Fibroblast of villous mesenchyme (primary cell): ENCODE results near the gene INPP5A. TPM values are rescaled to one million over a fixed set of nuclear protein-coding genes. Genes with fewer than 3 reads are reported as not detected.

ENCODE experiments used
- DNase-seq: peaks from one replicate; pipeline ENCODE4 v3.0.0-alpha.2; 2010; ENCODE audit warnings: low read depth
- H3K4me3 ChIP-seq: 2 replicates; pipeline ENCODE4 v1.5.1; 2011; ENCODE audit warnings: low read depth, mild to moderate bottlenecking, low read length
- total RNA-seq: library from RNA; depleted of rRNA; stranded (reverse); fragments of >200 nt; gene quantifications from 2 replicates; pipeline ENCODE4 v1.2.3, GENCODE V29; 2012
- TF ChIP-seq, protein P1 (sequence below): IDR thresholded peaks from 2 replicates; pipeline ENCODE4 v1.5.1; 2012; ENCODE audit warnings: low read depth, mild to moderate bottlenecking, low read length; ENCODE audit not compliant: insufficient read depth

INPP5A gene
- total RNA-seq, 1 donor = 33.2 TPM

DNA sequence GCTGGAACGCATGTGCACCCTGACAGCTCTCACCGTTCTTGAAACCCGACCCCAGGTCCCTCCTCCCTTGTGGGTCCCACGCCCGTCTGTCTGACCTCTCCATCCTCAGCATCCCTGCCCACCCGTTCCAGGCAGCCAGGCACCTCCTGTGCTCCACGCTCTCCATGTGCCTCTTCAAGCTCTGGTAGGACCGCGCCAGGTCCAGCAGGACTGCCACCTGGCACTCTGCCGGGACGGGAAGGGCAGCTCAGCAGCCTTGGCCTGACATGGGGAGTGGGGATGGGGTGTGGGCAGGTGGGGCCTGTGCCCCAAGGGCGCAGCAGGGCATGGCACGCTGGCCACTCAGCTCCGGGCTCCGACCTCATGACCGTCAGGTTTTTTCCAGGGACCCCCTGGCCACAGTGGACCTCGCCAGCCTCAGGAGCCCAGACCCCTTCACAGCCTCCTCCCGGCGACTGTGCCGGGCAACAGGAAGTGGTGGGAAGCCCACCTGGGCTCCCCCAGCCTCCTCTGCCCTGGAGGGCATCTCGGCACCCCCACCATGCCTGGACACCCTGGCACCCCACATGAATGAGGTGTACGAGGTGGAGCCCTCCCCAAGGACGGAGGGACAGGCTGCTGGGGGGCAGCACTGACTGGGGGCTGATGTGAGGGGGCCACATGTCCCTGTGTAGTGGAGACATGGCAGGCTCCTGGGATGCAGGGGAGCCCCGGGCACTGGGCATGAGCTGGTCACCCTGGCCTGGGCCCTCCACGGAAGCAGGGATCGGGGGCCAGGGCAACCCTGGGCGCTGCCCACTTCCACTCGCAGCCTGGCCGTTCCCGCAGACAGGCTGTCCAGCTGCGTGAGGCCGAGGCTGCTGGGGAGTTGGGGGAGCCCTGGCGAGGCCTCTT lies 273.5 kb downstream of the INPP5A start:
- no peak for DNase-seq
- TF ChIP-seq, protein P1, sequence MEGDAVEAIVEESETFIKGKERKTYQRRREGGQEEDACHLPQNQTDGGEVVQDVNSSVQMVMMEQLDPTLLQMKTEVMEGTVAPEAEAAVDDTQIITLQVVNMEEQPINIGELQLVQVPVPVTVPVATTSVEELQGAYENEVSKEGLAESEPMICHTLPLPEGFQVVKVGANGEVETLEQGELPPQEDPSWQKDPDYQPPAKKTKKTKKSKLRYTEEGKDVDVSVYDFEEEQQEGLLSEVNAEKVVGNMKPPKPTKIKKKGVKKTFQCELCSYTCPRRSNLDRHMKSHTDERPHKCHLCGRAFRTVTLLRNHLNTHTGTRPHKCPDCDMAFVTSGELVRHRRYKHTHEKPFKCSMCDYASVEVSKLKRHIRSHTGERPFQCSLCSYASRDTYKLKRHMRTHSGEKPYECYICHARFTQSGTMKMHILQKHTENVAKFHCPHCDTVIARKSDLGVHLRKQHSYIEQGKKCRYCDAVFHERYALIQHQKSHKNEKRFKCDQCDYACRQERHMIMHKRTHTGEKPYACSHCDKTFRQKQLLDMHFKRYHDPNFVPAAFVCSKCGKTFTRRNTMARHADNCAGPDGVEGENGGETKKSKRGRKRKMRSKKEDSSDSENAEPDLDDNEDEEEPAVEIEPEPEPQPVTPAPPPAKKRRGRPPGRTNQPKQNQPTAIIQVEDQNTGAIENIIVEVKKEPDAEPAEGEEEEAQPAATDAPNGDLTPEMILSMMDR = no peak
- no peak overlapping the region for H3K4me3 ChIP-seq

DNA sequence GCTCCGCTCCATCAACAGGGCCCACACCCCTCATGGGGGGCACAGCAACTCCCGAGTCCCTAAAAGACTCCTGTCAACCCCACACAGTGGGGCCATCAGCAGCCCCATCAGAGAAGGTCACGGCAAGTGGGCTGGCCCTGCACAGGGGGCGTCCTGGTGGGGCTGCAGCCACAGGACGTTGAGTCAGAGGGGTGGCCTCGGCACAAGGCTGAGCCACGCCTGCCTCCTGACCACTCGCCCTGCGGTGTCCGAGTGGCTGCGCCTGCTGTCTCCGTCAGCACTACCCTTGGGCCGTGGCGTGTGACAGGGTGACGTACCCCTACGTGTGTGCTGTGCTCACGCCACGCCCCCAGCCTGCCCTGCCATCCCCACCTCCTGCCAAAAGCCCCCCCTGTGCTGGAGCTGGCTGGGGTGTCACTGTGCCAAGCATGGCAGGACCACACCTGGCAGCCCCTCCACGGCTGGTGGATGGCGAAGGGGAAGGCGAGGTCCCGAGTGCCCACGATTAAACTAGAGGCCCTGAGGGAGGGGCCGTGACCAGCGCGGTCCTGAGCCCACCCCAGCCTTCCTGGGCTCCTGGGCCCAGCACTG lies 274.4 kb downstream of the INPP5A start:
- DNase-seq = no peak
- TF ChIP-seq, protein P1 = no peak
- no peak overlapping the region for H3K4me3 ChIP-seq

DNA sequence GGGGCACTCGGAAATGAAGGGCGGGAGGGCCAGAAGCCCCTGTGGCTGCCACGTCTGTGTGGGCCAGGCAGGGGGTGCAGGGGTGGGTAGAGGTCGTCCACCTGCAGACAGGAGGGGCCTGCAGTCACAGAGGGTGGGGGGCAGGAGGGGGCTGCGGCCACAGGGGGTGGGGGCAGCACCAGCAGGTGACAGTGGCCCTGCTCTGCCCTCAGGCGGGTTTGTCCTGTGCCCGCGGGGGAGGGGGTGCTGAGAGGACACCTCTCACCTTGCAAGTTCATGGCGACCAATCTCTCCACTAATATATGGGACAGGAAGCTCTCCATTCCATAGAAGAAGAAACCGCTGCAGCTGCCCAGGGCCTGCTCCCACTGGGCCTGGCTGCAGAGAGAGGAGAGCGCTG lies 274.9 kb downstream of the INPP5A start:
- DNase-seq = no peak
- TF ChIP-seq, protein P1 = no peak
- no peak overlapping the region for H3K4me3 ChIP-seq

DNA sequence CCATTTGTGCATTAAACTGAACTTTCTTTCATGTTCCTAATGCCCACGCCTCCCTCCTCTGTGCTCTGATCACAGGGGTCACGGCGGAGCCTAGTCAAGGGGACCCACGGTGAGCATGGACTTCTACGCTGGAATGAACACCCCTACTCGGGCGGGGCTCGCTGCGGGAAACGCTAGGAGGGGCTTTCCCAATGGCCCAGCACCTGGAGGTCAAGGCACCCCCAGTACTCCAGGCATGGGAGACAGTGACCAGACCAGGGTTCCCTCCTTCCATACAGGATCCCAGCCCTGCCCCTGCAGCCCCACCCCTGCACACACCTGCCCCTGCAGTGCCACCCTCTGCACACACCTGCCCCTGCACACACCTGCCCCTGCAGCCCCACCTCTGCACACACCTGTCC lies 275.4 kb downstream of the INPP5A start:
- DNase-seq = no peak
- TF ChIP-seq, protein P1 = no peak
- H3K4me3 ChIP-seq = no peak overlapping the region

DNA sequence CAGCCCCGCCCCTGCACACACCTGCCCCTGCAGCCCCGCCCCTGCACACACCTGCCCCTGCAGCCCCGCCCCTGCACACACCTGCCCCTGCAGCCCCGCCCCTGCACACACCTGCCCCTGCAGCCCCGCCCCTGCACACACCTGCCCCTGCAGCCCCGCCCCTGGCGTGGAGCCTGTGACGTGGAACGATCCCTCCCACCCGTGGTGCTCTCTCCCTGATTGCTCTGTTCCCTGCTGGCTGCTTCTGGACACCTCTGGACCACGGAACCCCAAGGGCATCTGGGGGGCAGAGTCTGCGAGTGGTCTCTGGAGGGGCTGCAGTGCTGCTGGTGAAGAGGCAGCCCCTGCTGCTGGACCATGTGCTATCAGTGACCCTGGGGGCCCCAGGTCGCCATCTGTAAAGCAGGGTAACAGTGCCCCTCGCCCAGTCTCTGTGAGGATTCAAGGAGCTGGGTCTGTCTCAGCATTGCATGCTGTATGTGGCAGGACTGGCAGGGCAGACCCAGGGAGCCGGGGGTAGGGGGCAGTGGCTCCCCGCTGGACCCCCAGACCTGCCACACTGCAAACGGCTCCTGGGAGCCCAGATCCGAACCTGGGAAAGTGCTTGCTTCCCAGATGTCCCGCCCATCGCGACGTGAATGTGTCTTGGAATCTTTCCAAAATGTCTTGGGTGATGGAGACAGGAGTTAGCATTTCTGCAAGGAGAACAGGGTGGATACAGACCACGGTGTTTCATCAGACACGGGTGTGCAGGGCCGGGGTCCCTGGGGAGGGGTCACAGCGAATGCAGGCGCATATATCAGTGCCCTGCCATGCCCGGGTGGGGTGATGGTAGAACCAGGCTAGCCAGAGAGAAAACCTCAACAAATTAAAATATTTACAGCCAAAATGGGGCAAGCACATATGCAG lies 276.2 kb downstream of the INPP5A start:
- TF ChIP-seq, protein P1 = no peak
- DNase-seq = no peak
- H3K4me3 ChIP-seq = no peak overlapping the region

DNA sequence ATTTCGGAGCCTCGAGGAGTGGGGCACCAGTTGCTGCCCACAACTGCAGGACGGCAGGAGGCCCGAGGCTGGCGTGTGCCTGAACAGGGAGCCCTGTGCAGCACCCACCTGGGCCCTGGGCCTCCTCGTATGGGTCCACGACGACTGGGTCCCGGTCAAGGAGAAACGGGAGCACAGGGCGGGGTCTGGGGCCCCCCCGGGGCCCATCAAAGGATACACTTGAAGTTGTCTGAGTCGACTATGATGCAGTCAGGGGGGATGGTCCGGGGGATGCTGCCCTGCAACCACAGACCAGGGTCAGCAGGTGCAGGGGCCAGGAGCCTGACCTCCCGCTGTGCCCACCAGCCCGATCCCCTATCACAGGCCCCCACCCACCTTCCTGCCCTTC lies 276.9 kb downstream of the INPP5A start:
- DNase-seq = no peak
- TF ChIP-seq, protein P1 = no peak
- H3K4me3 ChIP-seq = no peak overlapping the region
